ENCODE measurements around the gene CMTM5. TPM values are rescaled to one million over a fixed set of nuclear protein-coding genes. Genes with fewer than 3 reads are reported as not detected.
A peak's percentile ranks its signal among the peaks of the same experiment; 100 is the strongest.

CMTM5 gene
- total RNA-seq, 4 donors from 2014 or later = not detected

GRCh38 chr14:23365036-23365731 lies 11.7 kb upstream of the CMTM5 start, which contains the start of gene EFS:
Gene EFS (minus strand): TSS chr14:23365172. CDS start chr14:23365025, 147 bp downstream.
- Histone ChIP-seq H3K4me3 (peak within 1 kb of the TSS; percentile 49 to 81 (median 67)), H3K27ac (peak within 1 kb of the TSS; percentile 97 to 99 (median 98)), H3K27me3 (peaks cover 0 to 29% (median 0%) of the 10 kb centered on the region in 4 donors), H3K36me3 (peaks cover 0 to 6% (median 0%) of the 10 kb centered on the region in 3 donors), H3K4me1 (peaks cover 31 to 91% (median 36%) of the 10 kb centered on the region in 3 donors), H3K9me3 (no peaks in the 10 kb centered on the region)
- peak in 2 of 4 donors; percentile 10 to 40 for TF ChIP-seq POLR2A (IDR thresholded peaks at IDR 0.05)
- TF ChIP-seq CTCF (IDR thresholded peaks at IDR 0.05) = no peak
- intact Hi-C loops (cut with DNase I) = no loop called here
- WGBS, 2 donors = 0% methylated on average over 3 to 4 of the region's 74 CpGs
- DNase-seq = no peak

- TF ChIP-seq POLR2A (IDR thresholded peaks at IDR 0.05) (peak in 2 of 4 donors; percentile 38 to 73), CTCF (IDR thresholded peaks at IDR 0.05) (no peak)
- Histone ChIP-seq H3K27me3 (peaks cover 0 to 29% (median 0%) of the 10 kb centered on the region in 4 donors), H3K4me3 (peak overlapping the region; percentile 49 to 81 (median 67)), H3K36me3 (no peaks in the 10 kb centered on the region), H3K27ac (peak overlapping the region; percentile 97 to 99 (median 98)), H3K9me3 (no peaks in the 10 kb centered on the region), H3K4me1 (peaks cover 31 to 91% (median 36%) of the 10 kb centered on the region in 3 donors)
- DNase-seq = no peak
- 0 to 2% methylated on average over 4 to 17 of the region's 51 CpGs for WGBS, 2 donors
- intact Hi-C loops (cut with DNase I) = no loop called here
Observed at GRCh38 chr14:23365732-23366425, 11.0 kb upstream of the CMTM5 start.

GRCh38 chr14:23366426-23366921 lies 10.4 kb upstream of the CMTM5 start:
- intact Hi-C loops (cut with DNase I) = no loop called here
- 0% methylated on average over 8 of the region's 34 CpGs; no CpG with 5 or more reads in 1 of the 2 donors for WGBS, 2 donors
- TF ChIP-seq CTCF (IDR thresholded peaks at IDR 0.05) = no peak
- peak in 1 of 4 donors; percentile 14 for TF ChIP-seq POLR2A (IDR thresholded peaks at IDR 0.05)
- no peak for DNase-seq
- Histone ChIP-seq H3K4me3 (peak overlapping the region; percentile 49 to 81 (median 67)), H3K9me3 (no peaks in the 10 kb centered on the region), H3K4me1 (peaks cover 30 to 88% (median 32%) of the 10 kb centered on the region in 3 donors), H3K27me3 (peaks cover 0 to 29% (median 0%) of the 10 kb centered on the region in 4 donors), H3K36me3 (no peaks in the 10 kb centered on the region), H3K27ac (peak overlapping the region; percentile 97 to 99 (median 98))

GRCh38 chr14:23370221-23370620 lies 6.6 kb upstream of the CMTM5 start:
- peak overlapping the region in 1 of 4 donors; percentile 9 for H3K27ac ChIP-seq
- WGBS, 2 donors = 11 to 30% methylated on average over 1 of the region's 1 CpG
- intact Hi-C loops (cut with DNase I) = loop anchor here (10.0 kb wide), 1 partner anchor 105 kb away; no protein-coding TSS in a partner anchor
- no peaks in the 10 kb centered on the region for H3K9me3 ChIP-seq
- no peaks in the 10 kb centered on the region for H3K36me3 ChIP-seq
- H3K4me3 ChIP-seq = no peak overlapping the region
- TF ChIP-seq CTCF (IDR thresholded peaks at IDR 0.05) (no peak), POLR2A (IDR thresholded peaks at IDR 0.05) (no peak)
- H3K27me3 ChIP-seq = peaks cover 0 to 14% (median 0%) of the 10 kb centered on the region in 4 donors
- H3K4me1 ChIP-seq = peaks cover 11 to 51% (median 20%) of the 10 kb centered on the region in 3 donors
- DNase-seq = no peak

Data from esophagus squamous epithelium (tissue), 5 donors.